Activated T-helper 1 cell treated with anti-CD3 and anti-CD28 coated beads, Interleukin-12 subunit alpha, Interleukin-12 subunit beta, Interleukin-2, Interleukin-4 antibody, amounts not matched to agents 30 ng/mL and 10 ng/mL and 1 ng/mL, durations not matched to agents 14 hours and 24 hours and 36 hours (primary cell): ENCODE results near the gene KRTAP6-1. TPM values are rescaled to one million over a fixed set of nuclear protein-coding genes. Genes with fewer than 3 reads are reported as not detected.

Experiments
- DNase-seq: peaks from one replicate; pipeline ENCODE4 v3.0.0; 2021; ENCODE audit warnings: low spot score
- H3K27ac Mint-ChIP-seq: one replicate; pipeline ENCODE4 v1.8.0; 2021; ENCODE audit warnings: mild to moderate bottlenecking, mixed read lengths
- H3K27me3 Mint-ChIP-seq: one replicate; pipeline ENCODE4 v1.8.0; 2022; ENCODE audit warnings: mild to moderate bottlenecking, moderate library complexity, mixed read lengths; ENCODE audit not compliant: insufficient read depth
- H3K36me3 Mint-ChIP-seq: one replicate; pipeline ENCODE4 v1.8.0; 2021; ENCODE audit warnings: low read depth, mixed read lengths
- H3K4me1 Mint-ChIP-seq: one replicate; pipeline ENCODE4 v1.8.0; 2021; ENCODE audit warnings: low read depth, mixed read lengths
- H3K4me3 Mint-ChIP-seq: one replicate; pipeline ENCODE4 v1.8.0; 2021; ENCODE audit warnings: mild to moderate bottlenecking, moderate library complexity, mixed read lengths
- H3K9me3 Mint-ChIP-seq: one replicate; pipeline ENCODE4 v1.8.0; 2021; ENCODE audit warnings: mixed read lengths
- intact Hi-C: fragments of 100-400 bp; cut with micrococcal nuclease; formaldehyde crosslinking; loops from one replicate; pipeline ENCODE4 v1.15.1; 2024
- total RNA-seq: library from RNA; stranded (reverse); gene quantifications from 2 replicates; pipeline ENCODE4 v1.2.3, GENCODE V29; 2022

Gene KRTAP6-1
- total RNA-seq = not detected in 2 replicates

GRCh38 chr21:30613836-30614235 is at the start of gene KRTAP6-1:
Gene KRTAP6-1, minus strand, starts transcription at chr21:30613930. Its CDS starts 26 bp downstream, at chr21:30613904.
- Mint-ChIP-seq H3K4me1 (no peaks in the 10 kb centered on the region), H3K4me3 (no peak within 1 kb of the TSS), H3K36me3 (no peaks in the 10 kb centered on the region), H3K9me3 (peaks cover under 1% of the 10 kb centered on the region), H3K27ac (no peak within 1 kb of the TSS), H3K27me3 (no peaks in the 10 kb centered on the region)
- intact Hi-C loops = no loop called here
- no peak for DNase-seq

GRCh38 chr21:30652891-30653290 is 39.2 kb upstream of the KRTAP6-1 start:
- intact Hi-C loops = no loop called here
- DNase-seq = no peak
- peaks cover 5% of the 10 kb centered on the region for H3K9me3 Mint-ChIP-seq
- H3K4me3 Mint-ChIP-seq = no peak overlapping the region
- H3K4me1 Mint-ChIP-seq = no peaks in the 10 kb centered on the region
- no peak overlapping the region for H3K27ac Mint-ChIP-seq
- H3K36me3 Mint-ChIP-seq = no peaks in the 10 kb centered on the region
- H3K27me3 Mint-ChIP-seq = peaks cover 2% of the 10 kb centered on the region

- no peak for DNase-seq
- Mint-ChIP-seq H3K4me1 (no peaks in the 10 kb centered on the region), H3K4me3 (no peak overlapping the region), H3K9me3 (no peaks in the 10 kb centered on the region), H3K27ac (no peak overlapping the region), H3K36me3 (no peaks in the 10 kb centered on the region), H3K27me3 (peaks cover 2% of the 10 kb centered on the region)
- intact Hi-C loops = no loop called here
These were observed 33.2 kb upstream of the KRTAP6-1 start for GRCh38 chr21:30646904-30647414.

GRCh38 chr21:30642564-30642963 is 28.8 kb upstream of the KRTAP6-1 start, which contains the start of gene KRTAP20-3:
Gene KRTAP20-3, plus strand, starts transcription at chr21:30642864.
- no peaks in the 10 kb centered on the region for H3K36me3 Mint-ChIP-seq

GRCh38 chr21:30638686-30639085 is 25.0 kb upstream of the KRTAP6-1 start:
- Mint-ChIP-seq H3K4me3 (no peak overlapping the region), H3K27ac (no peak overlapping the region), H3K36me3 (no peaks in the 10 kb centered on the region), H3K9me3 (no peaks in the 10 kb centered on the region), H3K4me1 (no peaks in the 10 kb centered on the region), H3K27me3 (no peaks in the 10 kb centered on the region)
- no peak for DNase-seq
- intact Hi-C loops = no loop called here

More at GRCh38 chr21:30642564-30642963, 28.8 kb upstream of the KRTAP6-1 start, which contains the start of gene KRTAP20-3:
- intact Hi-C loops = no loop called here
- H3K27me3 Mint-ChIP-seq = no peaks in the 10 kb centered on the region
- no peak within 1 kb of the TSS for H3K4me3 Mint-ChIP-seq
- no peak for DNase-seq
- no peaks in the 10 kb centered on the region for H3K9me3 Mint-ChIP-seq
- no peak within 1 kb of the TSS for H3K27ac Mint-ChIP-seq
- no peaks in the 10 kb centered on the region for H3K4me1 Mint-ChIP-seq

GRCh38 chr21:30634906-30635305 is 21.2 kb upstream of the KRTAP6-1 start, which contains the start of gene KRTAP20-2:
Gene KRTAP20-2, plus strand, starts transcription at chr21:30635206. Its CDS starts 58 bp downstream, at chr21:30635264.
- intact Hi-C loops = no loop called here
- Mint-ChIP-seq H3K27me3 (no peaks in the 10 kb centered on the region), H3K36me3 (no peaks in the 10 kb centered on the region)

GRCh38 chr21:30629200-30629599 is 15.5 kb upstream of the KRTAP6-1 start:
- H3K4me3 Mint-ChIP-seq = no peak overlapping the region
- H3K9me3 Mint-ChIP-seq = peaks cover 5% of the 10 kb centered on the region
- intact Hi-C loops = no loop called here
- H3K27ac Mint-ChIP-seq = no peak overlapping the region
- no peaks in the 10 kb centered on the region for H3K36me3 Mint-ChIP-seq
- H3K4me1 Mint-ChIP-seq = no peaks in the 10 kb centered on the region
- H3K27me3 Mint-ChIP-seq = no peaks in the 10 kb centered on the region
- no peak for DNase-seq

More at GRCh38 chr21:30634906-30635305, 21.2 kb upstream of the KRTAP6-1 start, which contains the start of gene KRTAP20-2:
- H3K4me1 Mint-ChIP-seq = no peaks in the 10 kb centered on the region
- no peak for DNase-seq
- H3K4me3 Mint-ChIP-seq = no peak within 1 kb of the TSS
- no peaks in the 10 kb centered on the region for H3K9me3 Mint-ChIP-seq
- H3K27ac Mint-ChIP-seq = no peak within 1 kb of the TSS

- H3K27me3 Mint-ChIP-seq = no peaks in the 10 kb centered on the region
- no peak for DNase-seq
- H3K27ac Mint-ChIP-seq = no peak overlapping the region
- intact Hi-C loops = no loop called here
- no peak overlapping the region for H3K4me3 Mint-ChIP-seq
- H3K4me1 Mint-ChIP-seq = no peaks in the 10 kb centered on the region
- H3K9me3 Mint-ChIP-seq = peaks cover 5% of the 10 kb centered on the region
- H3K36me3 Mint-ChIP-seq = no peaks in the 10 kb centered on the region
These were observed 14.4 kb upstream of the KRTAP6-1 start for GRCh38 chr21:30628109-30628508.

- no peaks in the 10 kb centered on the region for H3K4me1 Mint-ChIP-seq
- H3K36me3 Mint-ChIP-seq = no peaks in the 10 kb centered on the region
- peaks cover 5% of the 10 kb centered on the region for H3K9me3 Mint-ChIP-seq
These were observed 11.9 kb upstream of the KRTAP6-1 start for GRCh38 chr21:30625449-30626165.

GRCh38 chr21:30623362-30623761 is 9.6 kb upstream of the KRTAP6-1 start:
- H3K4me3 Mint-ChIP-seq = no peak overlapping the region
- no peaks in the 10 kb centered on the region for H3K4me1 Mint-ChIP-seq
- no peak overlapping the region for H3K27ac Mint-ChIP-seq
- DNase-seq = no peak
- peaks cover 5% of the 10 kb centered on the region for H3K9me3 Mint-ChIP-seq
- H3K27me3 Mint-ChIP-seq = no peaks in the 10 kb centered on the region
- intact Hi-C loops = no loop called here
- no peaks in the 10 kb centered on the region for H3K36me3 Mint-ChIP-seq

More at GRCh38 chr21:30625449-30626165, 11.9 kb upstream of the KRTAP6-1 start:
- Mint-ChIP-seq H3K27ac (no peak overlapping the region), H3K27me3 (no peaks in the 10 kb centered on the region), H3K4me3 (no peak overlapping the region)
- intact Hi-C loops = no loop called here
- DNase-seq = no peak

- no peak for DNase-seq
- H3K9me3 Mint-ChIP-seq = no peaks in the 10 kb centered on the region
- intact Hi-C loops = no loop called here
These were observed 6.8 kb upstream of the KRTAP6-1 start, which contains the start of gene KRTAP20-4 for GRCh38 chr21:30620522-30620921. Gene KRTAP20-4, plus strand, starts transcription at chr21:30620627.

GRCh38 chr21:30620080-30620479 is 6.3 kb upstream of the KRTAP6-1 start:
- Mint-ChIP-seq H3K9me3 (no peaks in the 10 kb centered on the region), H3K4me1 (no peaks in the 10 kb centered on the region), H3K4me3 (no peak overlapping the region), H3K36me3 (no peaks in the 10 kb centered on the region), H3K27me3 (no peaks in the 10 kb centered on the region), H3K27ac (no peak overlapping the region)
- intact Hi-C loops = no loop called here
- no peak for DNase-seq

More at GRCh38 chr21:30620522-30620921, 6.8 kb upstream of the KRTAP6-1 start, which contains the start of gene KRTAP20-4:
- Mint-ChIP-seq H3K27me3 (no peaks in the 10 kb centered on the region), H3K27ac (no peak within 1 kb of the TSS), H3K4me1 (no peaks in the 10 kb centered on the region), H3K4me3 (no peak within 1 kb of the TSS), H3K36me3 (no peaks in the 10 kb centered on the region)

GRCh38 chr21:30616125-30616524 is 2.4 kb upstream of the KRTAP6-1 start, which contains the start of gene KRTAP20-1:
Gene KRTAP20-1, plus strand, starts transcription at chr21:30616425. Its CDS starts 30 bp downstream, at chr21:30616455.
- Mint-ChIP-seq H3K9me3 (no peaks in the 10 kb centered on the region), H3K4me1 (no peaks in the 10 kb centered on the region), H3K4me3 (no peak within 1 kb of the TSS), H3K27ac (peak within 1 kb of the TSS; percentile 29), H3K36me3 (no peaks in the 10 kb centered on the region), H3K27me3 (no peaks in the 10 kb centered on the region)
- intact Hi-C loops = no loop called here
- no peak for DNase-seq
